ENCODE results near the gene WWOX. TPM values are rescaled to one million over a fixed set of nuclear protein-coding genes. Genes with fewer than 3 reads are reported as not detected.

WWOX gene
- total and polyA plus RNA-seq, 2 of the 8 experiments (the other 6 are each of a cell fraction or from before 2014, with no cell fraction given): 5.4 to 16.7 TPM

DNA sequence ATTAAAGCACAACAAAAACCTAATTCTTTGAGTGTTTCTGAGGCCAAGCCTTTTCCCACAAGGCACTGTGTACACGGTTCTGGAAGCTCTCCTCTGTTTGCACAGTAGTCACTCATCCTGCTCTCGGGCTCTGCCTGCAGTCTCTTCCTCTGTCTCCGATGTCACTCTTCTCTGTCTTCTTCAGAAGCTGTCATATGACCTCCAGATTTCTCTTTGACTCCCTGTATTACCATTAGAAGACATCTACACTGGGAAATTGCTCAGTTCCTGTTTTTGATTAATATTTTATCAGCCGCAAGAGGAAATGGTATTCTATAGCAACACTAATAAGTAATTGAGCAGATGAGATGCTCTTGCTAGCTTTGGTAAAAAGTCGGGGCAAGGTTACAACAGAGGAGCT lies 422.9 kb downstream of the WWOX start:
- H3K79me2 ChIP-seq (ENCODE audit: control insufficient read depth in 1 of 2, insufficient read depth in 2 of 2, low read length in 2 of 2): no peaks in the 10 kb centered on the region
- H2AFZ ChIP-seq (ENCODE audit: low read length): no peak overlapping the region
- H3K18ac ChIP-seq (ENCODE audit: extremely low read depth, low read length): no peak overlapping the region
- H3K23me2 ChIP-seq (ENCODE audit: low read depth, low read length): no peaks in the 10 kb centered on the region
- no peak overlapping the region for H3K4me2 ChIP-seq (ENCODE audit: insufficient read depth in 1 of 2, low read depth in 2 of 2, low read length in 2 of 2)
- no peak overlapping the region for H2AK5ac ChIP-seq (ENCODE audit: low read depth, low read length)
- no peaks in the 10 kb centered on the region for H4K20me1 ChIP-seq (replicated peaks in 1 of 2; ENCODE audit: control insufficient read depth in 1 of 2, insufficient read depth in 2 of 2, low read length in 2 of 2)
- H3K4ac ChIP-seq (replicated peaks; ENCODE audit: insufficient read length, low read depth, low read length): no peak overlapping the region
- H3K9me3 ChIP-seq (ENCODE audit: insufficient read depth in 2 of 2, low read depth in 1 of 2, low read length in 1 of 2): no peaks in the 10 kb centered on the region
- TF ChIP-seq RFX5 (IDR thresholded peaks at IDR 0.05; ENCODE audit: borderline replicate concordance, low read depth, low read length): no peak
- TF ChIP-seq GABPA (IDR thresholded peaks at IDR 0.05; ENCODE audit: borderline replicate concordance, insufficient read depth, low read length): no peak
- TF ChIP-seq RXRA (IDR thresholded peaks at IDR 0.05; ENCODE audit: insufficient read depth, low read depth, low read length): no peak
- TF ChIP-seq HDAC2 (IDR thresholded peaks at IDR 0.05; ENCODE audit: borderline replicate concordance in 1 of 2, low read depth in 2 of 2, low read length in 2 of 2): no peak
- TF ChIP-seq, protein P1, sequence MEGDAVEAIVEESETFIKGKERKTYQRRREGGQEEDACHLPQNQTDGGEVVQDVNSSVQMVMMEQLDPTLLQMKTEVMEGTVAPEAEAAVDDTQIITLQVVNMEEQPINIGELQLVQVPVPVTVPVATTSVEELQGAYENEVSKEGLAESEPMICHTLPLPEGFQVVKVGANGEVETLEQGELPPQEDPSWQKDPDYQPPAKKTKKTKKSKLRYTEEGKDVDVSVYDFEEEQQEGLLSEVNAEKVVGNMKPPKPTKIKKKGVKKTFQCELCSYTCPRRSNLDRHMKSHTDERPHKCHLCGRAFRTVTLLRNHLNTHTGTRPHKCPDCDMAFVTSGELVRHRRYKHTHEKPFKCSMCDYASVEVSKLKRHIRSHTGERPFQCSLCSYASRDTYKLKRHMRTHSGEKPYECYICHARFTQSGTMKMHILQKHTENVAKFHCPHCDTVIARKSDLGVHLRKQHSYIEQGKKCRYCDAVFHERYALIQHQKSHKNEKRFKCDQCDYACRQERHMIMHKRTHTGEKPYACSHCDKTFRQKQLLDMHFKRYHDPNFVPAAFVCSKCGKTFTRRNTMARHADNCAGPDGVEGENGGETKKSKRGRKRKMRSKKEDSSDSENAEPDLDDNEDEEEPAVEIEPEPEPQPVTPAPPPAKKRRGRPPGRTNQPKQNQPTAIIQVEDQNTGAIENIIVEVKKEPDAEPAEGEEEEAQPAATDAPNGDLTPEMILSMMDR (IDR thresholded peaks at IDR 0.05; ENCODE audit: control extremely low read depth in 1 of 3, insufficient read depth in 1 of 3, low read depth in 1 of 3, low read length in 3 of 3): no peak
- TF ChIP-seq POU5F1 (IDR thresholded peaks at IDR 0.05; ENCODE audit: low read depth, low read length): no peak
- no peak for TF ChIP-seq TBP (IDR thresholded peaks at IDR 0.05; ENCODE audit: low read depth, low read length)
- TF ChIP-seq JUN (IDR thresholded peaks at IDR 0.05; ENCODE audit: low read depth, low read length): no peak
- TF ChIP-seq SIRT6 (IDR thresholded peaks at IDR 0.05; ENCODE audit: low read length): no peak
- no peak for TF ChIP-seq ASH2L (IDR thresholded peaks at IDR 0.05; ENCODE audit: low read length)
- H3K27me3 ChIP-seq (replicated peaks in 1 of 4; ENCODE audit: control insufficient read depth in 3 of 4, extremely low read depth in 1 of 4, insufficient read depth in 3 of 4, low read length in 3 of 4): no peaks in the 10 kb centered on the region; a peak in 1 of 7 replicates
- ChIA-PET CTCF (ENCODE audit: partially characterized antibody) (interaction anchor here (0.6 to 1.6 kb wide), 2 partner anchors 16 to 309 kb away, joined by 3 to 4 read pairs; no protein-coding TSS in a partner anchor), POLR2A (ENCODE audit: partially characterized antibody) (no interaction called here)
- no peak overlapping the region for H2BK5ac ChIP-seq (ENCODE audit: low read depth, low read length)
- FAIRE-seq (no peak), DNase-seq (ENCODE audit: low read depth in 1 of 2, low spot score in 2 of 2) (no peak)
- H3K23ac ChIP-seq (ENCODE audit: insufficient read length): no peak overlapping the region
- no peak overlapping the region for H2BK12ac ChIP-seq (ENCODE audit: low read depth, low read length)
- H3K79me1 ChIP-seq (ENCODE audit: low read depth, low read length): no peaks in the 10 kb centered on the region; the same call in 1 of the 2 replicates
- H2BK120ac ChIP-seq (replicated peaks; ENCODE audit: low read depth, low read length): no peak overlapping the region
- no peaks in the 10 kb centered on the region for H3K4me1 ChIP-seq (replicated peaks in 1 of 4; ENCODE audit: control insufficient read depth in 3 of 4, insufficient read depth in 4 of 4, low read length in 3 of 4)
- H4K91ac ChIP-seq (replicated peaks; ENCODE audit: insufficient read length, low read length): no peak overlapping the region
- 85% methylated on average over 5 of the region's 5 CpGs; no CpG with 5 or more reads in 1 of the 2 experiments for WGBS, 2 experiments (ENCODE audit: extremely low coverage in 1 of 2, insufficient coverage in 1 of 2, insufficient read length in 1 of 2, insufficient replicate concordance in 2 of 2, low coverage in 1 of 2, low lambda C conversion rate in 2 of 2, missing lambda C conversion rate in 1 of 2)
- H3K4me3 ChIP-seq (ENCODE audit: extremely low read depth in 1 of 4, insufficient read depth in 2 of 4, low read depth in 3 of 4, low read length in 4 of 4): no peak overlapping the region
- no peak overlapping the region for H2BK20ac ChIP-seq (ENCODE audit: low read length)
- no peak overlapping the region for H3K27ac ChIP-seq (ENCODE audit: low read depth, low read length)
- H3K9ac ChIP-seq (replicated peaks in 1 of 4; ENCODE audit: extremely low read depth in 1 of 4, low read depth in 3 of 4, low read length in 3 of 4): no peak overlapping the region
- H3K36me3 ChIP-seq (ENCODE audit: control insufficient read depth in 2 of 4, insufficient read depth in 4 of 4, low read length in 3 of 4): no peaks in the 10 kb centered on the region
- H3K14ac ChIP-seq (ENCODE audit: insufficient read length): no peak overlapping the region
- no peak overlapping the region for H4K8ac ChIP-seq (ENCODE audit: extremely low read depth, insufficient read depth, low read length)
- H2BK15ac ChIP-seq (ENCODE audit: low read length): no peak overlapping the region
- H4K5ac ChIP-seq (ENCODE audit: insufficient read length, low read depth, low read length): no peak overlapping the region
- H3K56ac ChIP-seq (replicated peaks; ENCODE audit: insufficient read length, low read depth, low read length): no peak overlapping the region

Data from H1 (cell line).